GM20000 (cell line): ENCODE measurements around the gene RSF1.
A peak's percentile ranks its signal among the peaks of the same experiment; 100 is the strongest.

Experiments
- DNase-seq: peaks from one replicate; pipeline ENCODE4 v3.0.0; 2012; ENCODE audit warnings: low spot score
- TF ChIP-seq, protein P1 (sequence below): IDR thresholded peaks from 2 replicates; pipeline ENCODE4 v1.5.1; 2012; ENCODE audit warnings: mild to moderate bottlenecking, control low read depth; ENCODE audit errors: extremely low read depth, missing control alignments

The RSF1 gene

DNA sequence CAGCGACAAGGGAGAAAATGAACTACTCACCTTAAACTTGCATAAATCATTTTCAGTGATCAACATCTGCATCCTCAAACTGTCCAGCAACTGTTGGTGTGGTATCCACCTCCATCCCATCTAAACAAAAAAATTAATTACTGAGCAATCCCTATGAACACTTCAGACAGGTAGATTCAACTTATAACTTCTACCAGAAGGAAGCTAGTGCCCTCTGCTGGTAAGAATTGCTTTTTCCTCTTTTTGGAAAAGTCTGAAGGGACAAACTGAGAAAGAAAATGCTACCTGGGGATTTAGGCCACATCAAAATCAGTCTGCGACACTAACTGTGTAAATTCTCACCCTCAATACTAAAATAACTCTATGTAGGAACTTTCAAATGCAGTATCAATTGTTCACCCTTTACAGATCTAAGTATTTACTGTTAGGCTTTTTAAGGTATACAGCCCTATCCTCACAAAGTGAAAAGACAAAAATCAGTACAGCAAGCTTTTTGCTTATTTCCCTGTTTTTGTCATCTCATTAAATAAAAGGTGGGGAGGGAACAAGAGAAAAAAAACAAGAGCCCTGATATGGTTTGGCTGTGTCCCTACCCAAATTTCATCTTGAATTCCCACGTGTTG is 200.8 kb downstream of the RSF1 start:
- peak; percentile 16 for DNase-seq
- TF ChIP-seq, protein P1, sequence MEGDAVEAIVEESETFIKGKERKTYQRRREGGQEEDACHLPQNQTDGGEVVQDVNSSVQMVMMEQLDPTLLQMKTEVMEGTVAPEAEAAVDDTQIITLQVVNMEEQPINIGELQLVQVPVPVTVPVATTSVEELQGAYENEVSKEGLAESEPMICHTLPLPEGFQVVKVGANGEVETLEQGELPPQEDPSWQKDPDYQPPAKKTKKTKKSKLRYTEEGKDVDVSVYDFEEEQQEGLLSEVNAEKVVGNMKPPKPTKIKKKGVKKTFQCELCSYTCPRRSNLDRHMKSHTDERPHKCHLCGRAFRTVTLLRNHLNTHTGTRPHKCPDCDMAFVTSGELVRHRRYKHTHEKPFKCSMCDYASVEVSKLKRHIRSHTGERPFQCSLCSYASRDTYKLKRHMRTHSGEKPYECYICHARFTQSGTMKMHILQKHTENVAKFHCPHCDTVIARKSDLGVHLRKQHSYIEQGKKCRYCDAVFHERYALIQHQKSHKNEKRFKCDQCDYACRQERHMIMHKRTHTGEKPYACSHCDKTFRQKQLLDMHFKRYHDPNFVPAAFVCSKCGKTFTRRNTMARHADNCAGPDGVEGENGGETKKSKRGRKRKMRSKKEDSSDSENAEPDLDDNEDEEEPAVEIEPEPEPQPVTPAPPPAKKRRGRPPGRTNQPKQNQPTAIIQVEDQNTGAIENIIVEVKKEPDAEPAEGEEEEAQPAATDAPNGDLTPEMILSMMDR: peak; percentile 38

DNA sequence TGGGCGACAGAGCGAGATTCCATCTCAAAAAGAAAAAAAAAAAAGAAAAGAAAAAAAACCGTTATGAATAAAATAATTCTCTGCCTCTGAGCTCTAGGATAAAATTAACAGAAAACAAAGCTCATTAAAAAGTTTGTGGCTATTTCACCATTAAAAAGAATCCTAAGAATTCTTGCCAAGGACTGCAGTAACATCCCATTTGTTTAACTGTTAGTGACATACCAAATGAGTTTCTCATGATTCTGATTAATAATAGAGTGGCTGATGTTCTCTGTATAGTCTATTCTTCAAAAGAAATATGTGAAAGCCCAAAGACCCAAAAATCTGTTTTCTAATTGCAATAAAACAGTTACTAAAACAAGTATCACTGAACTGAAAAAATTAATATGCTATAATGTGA is 202.6 kb downstream of the RSF1 start:
- no peak for DNase-seq
- TF ChIP-seq, protein P1: no peak

DNA sequence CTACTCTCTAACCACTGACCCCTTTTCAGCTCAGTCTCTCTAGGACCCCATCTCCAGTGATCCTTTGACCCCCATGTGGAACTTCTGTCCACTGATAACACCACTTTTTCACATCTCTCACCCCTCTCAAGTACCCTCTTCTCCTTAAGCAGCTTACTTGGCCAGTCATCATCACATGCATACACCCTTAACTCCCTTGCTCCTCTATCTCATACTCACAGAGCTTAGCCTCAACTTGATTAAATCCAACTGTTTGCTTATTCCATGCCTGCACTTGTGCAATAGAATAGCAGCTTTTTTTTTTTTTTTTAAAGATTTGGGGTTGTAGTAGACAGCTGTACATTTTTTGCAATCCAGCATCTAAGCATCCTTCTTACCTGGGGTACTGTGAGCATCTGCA is 208.6 kb downstream of the RSF1 start:
- DNase-seq: no peak
- TF ChIP-seq, protein P1: no peak
